ENCODE results near the gene CLASRP. TPM values are rescaled to one million over a fixed set of nuclear protein-coding genes. Genes with fewer than 3 reads are reported as not detected.
A peak's percentile ranks its signal among the peaks of the same experiment; 100 is the strongest.

Gene CLASRP
- polyA plus RNA-seq, 3 donors, result 2.2 to 152 (median 4.1) TPM

DNA sequence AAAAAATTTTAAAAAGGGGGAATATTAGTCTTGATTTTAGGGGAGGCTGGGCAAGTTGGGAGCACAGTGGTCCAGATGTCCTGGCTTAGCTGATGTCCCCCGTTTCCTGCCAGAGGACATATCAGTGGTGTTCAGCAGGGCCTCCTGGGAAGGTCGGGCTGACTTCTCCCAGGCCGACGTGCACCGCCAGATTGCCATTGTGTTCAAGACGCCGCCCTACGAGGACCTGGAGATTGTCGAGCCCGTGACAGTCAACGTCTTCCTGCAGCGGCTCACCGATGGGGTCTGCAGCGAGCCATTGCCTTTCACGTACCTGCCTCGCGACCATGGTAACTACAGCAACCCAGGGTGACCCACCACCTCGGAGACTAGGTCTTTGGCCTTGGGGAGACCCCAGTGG is 6.4 kb upstream of the CLASRP start:
- Mint-ChIP-seq H3K4me1 (no peaks in the 10 kb centered on the region), H3K9me3 (peaks cover 3 to 15% (median 9%) of the 10 kb centered on the region in 7 donors), H3K4me3 (no peak overlapping the region), H3K27ac (no peak overlapping the region), H3K36me3 (peaks cover 65 to 92% of the 10 kb centered on the region in 2 donors), H3K27me3 (ENCODE audit: low read depth in 3 of 3) (no peaks in the 10 kb centered on the region)
- Histone ChIP-seq H3K27me3 (ENCODE audit: control insufficient read depth in 2 of 2, insufficient read depth in 2 of 2, low read length in 2 of 2) (no peaks in the 10 kb centered on the region), H3K79me2 (ENCODE audit: insufficient read depth, low read length) (no peaks in the 10 kb centered on the region), H4K20me1 (ENCODE audit: insufficient read depth, low read length) (no peaks in the 10 kb centered on the region), H3K4me2 (replicated peaks; ENCODE audit: extremely low read depth, low read length, poor library complexity, severe bottlenecking) (no peak overlapping the region), H3K9me3 (replicated peaks in 1 of 2; ENCODE audit: control insufficient read depth in 1 of 2, insufficient read depth in 1 of 2, low read length in 2 of 2) (peaks cover 0 to 4% of the 10 kb centered on the region in 2 donors), H3K36me3 (replicated peaks in 1 of 2; ENCODE audit: control insufficient read depth in 1 of 2, insufficient read depth in 2 of 2, low read length in 2 of 2) (peaks cover 64 to 88% of the 10 kb centered on the region in 2 donors), H3K4me1 (ENCODE audit: control insufficient read depth in 1 of 2, insufficient read depth in 2 of 2, low read length in 2 of 2) (no peaks in the 10 kb centered on the region), H3K9ac (ENCODE audit: insufficient read depth, low read length, poor library complexity, severe bottlenecking) (no peak overlapping the region), H3K27ac (ENCODE audit: low read depth in 1 of 2, low read length in 2 of 2) (no peak overlapping the region), H2AFZ (ENCODE audit: insufficient read depth, low read depth, low read length, poor library complexity, severe bottlenecking) (no peak overlapping the region), H3K4me3 (replicated peaks in 1 of 3; ENCODE audit: low read depth in 2 of 3, low read length in 3 of 3) (no peak overlapping the region)
- 99% methylated on average over 18 of the region's 18 CpGs for WGBS (ENCODE audit: insufficient coverage)
- TF ChIP-seq, protein P1, sequence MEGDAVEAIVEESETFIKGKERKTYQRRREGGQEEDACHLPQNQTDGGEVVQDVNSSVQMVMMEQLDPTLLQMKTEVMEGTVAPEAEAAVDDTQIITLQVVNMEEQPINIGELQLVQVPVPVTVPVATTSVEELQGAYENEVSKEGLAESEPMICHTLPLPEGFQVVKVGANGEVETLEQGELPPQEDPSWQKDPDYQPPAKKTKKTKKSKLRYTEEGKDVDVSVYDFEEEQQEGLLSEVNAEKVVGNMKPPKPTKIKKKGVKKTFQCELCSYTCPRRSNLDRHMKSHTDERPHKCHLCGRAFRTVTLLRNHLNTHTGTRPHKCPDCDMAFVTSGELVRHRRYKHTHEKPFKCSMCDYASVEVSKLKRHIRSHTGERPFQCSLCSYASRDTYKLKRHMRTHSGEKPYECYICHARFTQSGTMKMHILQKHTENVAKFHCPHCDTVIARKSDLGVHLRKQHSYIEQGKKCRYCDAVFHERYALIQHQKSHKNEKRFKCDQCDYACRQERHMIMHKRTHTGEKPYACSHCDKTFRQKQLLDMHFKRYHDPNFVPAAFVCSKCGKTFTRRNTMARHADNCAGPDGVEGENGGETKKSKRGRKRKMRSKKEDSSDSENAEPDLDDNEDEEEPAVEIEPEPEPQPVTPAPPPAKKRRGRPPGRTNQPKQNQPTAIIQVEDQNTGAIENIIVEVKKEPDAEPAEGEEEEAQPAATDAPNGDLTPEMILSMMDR (IDR thresholded peaks at IDR 0.05), result no peak
- no peak for DNase-seq
- intact Hi-C loops (cut with micrococcal nuclease), result no loop called here

DNA sequence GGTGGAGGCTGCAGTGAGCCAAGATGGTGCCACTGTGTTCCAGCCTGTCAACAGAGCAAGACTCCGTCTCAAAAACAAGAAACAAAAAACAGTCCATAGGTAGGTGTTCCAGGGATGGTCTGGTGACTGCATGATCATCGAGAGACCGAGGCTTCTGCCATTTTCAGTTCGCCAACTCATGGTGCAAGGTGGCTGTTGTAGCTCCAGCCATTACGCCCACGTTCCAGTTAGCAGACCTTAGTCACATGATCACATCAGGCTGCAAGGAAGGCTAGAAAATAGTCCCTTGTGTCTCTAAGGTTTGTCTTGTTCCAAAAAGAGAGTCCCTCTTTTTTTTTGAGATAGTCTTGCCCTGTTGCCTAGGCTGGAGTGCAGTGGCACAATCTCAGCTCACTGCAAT is 3.1 kb upstream of the CLASRP start:
- Histone ChIP-seq H3K9ac (ENCODE audit: insufficient read depth, low read length, poor library complexity, severe bottlenecking) (no peak overlapping the region), H3K79me2 (ENCODE audit: insufficient read depth, low read length) (peaks cover 18% of the 10 kb centered on the region), H3K4me2 (replicated peaks; ENCODE audit: extremely low read depth, low read length, poor library complexity, severe bottlenecking) (no peak overlapping the region), H4K20me1 (ENCODE audit: insufficient read depth, low read length) (peaks cover 13% of the 10 kb centered on the region), H3K9me3 (replicated peaks in 1 of 2; ENCODE audit: control insufficient read depth in 1 of 2, insufficient read depth in 1 of 2, low read length in 2 of 2) (peaks cover 0 to 4% of the 10 kb centered on the region in 2 donors), H3K27ac (ENCODE audit: low read depth in 1 of 2, low read length in 2 of 2) (no peak overlapping the region), H3K36me3 (replicated peaks in 1 of 2; ENCODE audit: control insufficient read depth in 1 of 2, insufficient read depth in 2 of 2, low read length in 2 of 2) (peaks cover 43 to 60% of the 10 kb centered on the region in 2 donors), H2AFZ (ENCODE audit: insufficient read depth, low read depth, low read length, poor library complexity, severe bottlenecking) (no peak overlapping the region), H3K27me3 (ENCODE audit: control insufficient read depth in 2 of 2, insufficient read depth in 2 of 2, low read length in 2 of 2) (no peaks in the 10 kb centered on the region), H3K4me1 (ENCODE audit: control insufficient read depth in 1 of 2, insufficient read depth in 2 of 2, low read length in 2 of 2) (peaks cover 18 to 22% of the 10 kb centered on the region in 2 donors), H3K4me3 (replicated peaks in 1 of 3; ENCODE audit: low read depth in 2 of 3, low read length in 3 of 3) (no peak overlapping the region)
- Mint-ChIP-seq H3K4me3 (no peak overlapping the region), H3K36me3 (peaks cover 49 to 75% of the 10 kb centered on the region in 2 donors), H3K9me3 (peaks cover 1 to 9% (median 6%) of the 10 kb centered on the region in 7 donors), H3K27me3 (ENCODE audit: low read depth in 3 of 3) (no peaks in the 10 kb centered on the region), H3K27ac (peak overlapping the region in 2 of 7 donors; percentile 31 to 38), H3K4me1 (peaks cover 21% of the 10 kb centered on the region)
- 100% methylated on average over 4 of the region's 6 CpGs for WGBS (ENCODE audit: insufficient coverage)
- intact Hi-C loops (cut with micrococcal nuclease), result no loop called here
- TF ChIP-seq, protein P1 (IDR thresholded peaks at IDR 0.05), result no peak
- no peak for DNase-seq

All from CD14-positive monocyte (primary cell).